Gastrocnemius medialis (tissue), 4 donors: Measurements from ENCODE around the gene ZNF431.

ENCODE experiments used
- POLR2A ChIP-seq, 2 donors: fragments of 450-650 bp; IDR thresholded peaks; one replicate each; pipeline ENCODE4 v1.6.1; 2017; ENCODE audit warnings: antibody characterized with exemption in 2 of 2, mild to moderate bottlenecking in 2 of 2, moderate library complexity in 2 of 2
- TF ChIP-seq, protein P1 (sequence below), 5 experiments: fragments of 450-650 bp in 3 of 5; fragments of 200-600 bp in 2 of 5; sonication (generic) in 2 of 5; IDR thresholded peaks in 4 of 5; conservative IDR thresholded peaks in 1 of 5; 1 replicate in 4 of 5; 2 replicates in 1 of 5; pipeline ENCODE4 v1.5.1; 2016 to 2019; ENCODE audit warnings: antibody characterized with exemption in 5 of 5, mild to moderate bottlenecking in 3 of 5, moderate library complexity in 3 of 5

DNA sequence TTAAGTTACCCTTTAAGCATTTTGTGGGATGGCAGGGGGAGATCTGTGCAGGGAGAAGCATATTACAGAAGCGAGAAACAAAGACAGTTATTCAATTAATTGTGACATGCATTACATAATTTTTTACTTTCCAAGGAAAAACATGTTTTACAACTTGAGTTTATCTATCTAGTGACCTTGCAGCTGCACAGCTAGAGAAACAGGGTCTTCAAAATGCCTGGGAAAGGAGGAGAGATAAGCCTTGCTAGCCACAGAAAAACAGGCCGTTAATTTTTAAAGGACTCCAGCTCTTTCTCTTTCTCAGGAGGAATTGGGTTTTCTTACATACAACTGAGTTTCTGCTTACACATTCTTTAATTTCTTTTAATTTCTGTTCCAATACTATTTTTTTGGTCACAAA is 14.8 kb upstream of the ZNF431 start:
- TF ChIP-seq, protein P1, sequence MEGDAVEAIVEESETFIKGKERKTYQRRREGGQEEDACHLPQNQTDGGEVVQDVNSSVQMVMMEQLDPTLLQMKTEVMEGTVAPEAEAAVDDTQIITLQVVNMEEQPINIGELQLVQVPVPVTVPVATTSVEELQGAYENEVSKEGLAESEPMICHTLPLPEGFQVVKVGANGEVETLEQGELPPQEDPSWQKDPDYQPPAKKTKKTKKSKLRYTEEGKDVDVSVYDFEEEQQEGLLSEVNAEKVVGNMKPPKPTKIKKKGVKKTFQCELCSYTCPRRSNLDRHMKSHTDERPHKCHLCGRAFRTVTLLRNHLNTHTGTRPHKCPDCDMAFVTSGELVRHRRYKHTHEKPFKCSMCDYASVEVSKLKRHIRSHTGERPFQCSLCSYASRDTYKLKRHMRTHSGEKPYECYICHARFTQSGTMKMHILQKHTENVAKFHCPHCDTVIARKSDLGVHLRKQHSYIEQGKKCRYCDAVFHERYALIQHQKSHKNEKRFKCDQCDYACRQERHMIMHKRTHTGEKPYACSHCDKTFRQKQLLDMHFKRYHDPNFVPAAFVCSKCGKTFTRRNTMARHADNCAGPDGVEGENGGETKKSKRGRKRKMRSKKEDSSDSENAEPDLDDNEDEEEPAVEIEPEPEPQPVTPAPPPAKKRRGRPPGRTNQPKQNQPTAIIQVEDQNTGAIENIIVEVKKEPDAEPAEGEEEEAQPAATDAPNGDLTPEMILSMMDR (IDR thresholded peaks at IDR 0.05 in 4 of 5, conservative IDR thresholded peaks at IDR 0.05 in 1 of 5), result no peak
- no peak for TF ChIP-seq POLR2A (IDR thresholded peaks at IDR 0.05)
